Neural cell (in vitro differentiated cells): ENCODE results near the gene UBASH3B. TPM values are rescaled to one million over a fixed set of nuclear protein-coding genes. Genes with fewer than 3 reads are reported as not detected.

Source experiments
- H2AFZ ChIP-seq: fragments of 200-600, 300-800 bp; sonication (generic), shearing (Covaris generic); 2 replicates; pipeline ENCODE4 v1.6.0; 2014; ENCODE audit warnings: low read depth, mild to moderate bottlenecking, antibody characterized with exemption, low read length, moderate library complexity
- H3F3A ChIP-seq: fragments of 200-600 bp; shearing (Covaris generic); 2 replicates; pipeline ENCODE4 v1.6.1; 2016; ENCODE audit warnings: mild to moderate bottlenecking, moderate library complexity, mixed read lengths, antibody characterized with exemption, low read length; ENCODE audit not compliant: insufficient read depth, poor library complexity, severe bottlenecking
- H3K27ac ChIP-seq: fragments of 200-600, 300-800 bp; sonication (generic), shearing (Covaris generic); 2 replicates; pipeline ENCODE4 v1.5.1; 2014; ENCODE audit warnings: mild to moderate bottlenecking, low read length, moderate library complexity
- H3K27me3 ChIP-seq: fragments of 300-800, 200-600 bp; sonication (generic), shearing (Covaris generic); 2 replicates; pipeline ENCODE4 v1.6.0; 2014; ENCODE audit warnings: mild to moderate bottlenecking, low read depth, low read length, moderate library complexity; ENCODE audit not compliant: insufficient read depth
- H3K36me3 ChIP-seq: fragments of 300-800, 200-600 bp; sonication (generic), shearing (Covaris generic); 2 replicates; pipeline ENCODE4 v1.5.1; 2014; ENCODE audit warnings: mild to moderate bottlenecking, antibody characterized with exemption, low read length, moderate library complexity; ENCODE audit not compliant: insufficient read depth
- H3K4me2 ChIP-seq: fragments of 300-800, 200-600 bp; sonication (generic), shearing (Covaris generic); 2 replicates; pipeline ENCODE4 v1.6.0; 2014; ENCODE audit warnings: mild to moderate bottlenecking, low read length
- H3K4me3 ChIP-seq: fragments of 300-800, 200-600 bp; sonication (generic), shearing (Covaris generic); 2 replicates; pipeline ENCODE4 v1.5.1; 2014; ENCODE audit warnings: mild to moderate bottlenecking, low read length, moderate library complexity
- H3K79me2 ChIP-seq: fragments of 200-600 bp; shearing (Covaris generic); replicated peaks from 2 replicates; pipeline ENCODE4 v1.6.0; 2014; ENCODE audit warnings: mild to moderate bottlenecking, low read length, moderate library complexity; ENCODE audit not compliant: insufficient read depth
- H3K9ac ChIP-seq: fragments of 300-800, 200-600 bp; sonication (generic), shearing (Covaris generic); 2 replicates; pipeline ENCODE4 v1.6.1; 2016; ENCODE audit warnings: mild to moderate bottlenecking, low read length, mixed read lengths
- H3K9me2 ChIP-seq: fragments of 200-600 bp; shearing (Covaris generic); 2 replicates; pipeline ENCODE4 v1.6.1; 2016; ENCODE audit warnings: mild to moderate bottlenecking, low read length, mixed read lengths; ENCODE audit not compliant: insufficient read depth
- H3K9me3 ChIP-seq: fragments of 200-600, 300-800 bp; sonication (generic), shearing (Covaris generic); 2 replicates; pipeline ENCODE4 v1.6.1; 2016; ENCODE audit warnings: mild to moderate bottlenecking, mixed run types, low read length, moderate library complexity, mixed read lengths
- H4K20me1 ChIP-seq: fragments of 200-600 bp; shearing (Covaris generic); 2 replicates; pipeline ENCODE4 v1.6.1; 2016; ENCODE audit warnings: mild to moderate bottlenecking, mixed run types; ENCODE audit not compliant: insufficient read depth
- CTCF ChIP-seq: fragments of 450-650 bp; IDR thresholded peaks from 2 replicates; pipeline ENCODE4 v1.5.1; 2014; ENCODE audit warnings: antibody characterized with exemption, mild to moderate bottlenecking, moderate library complexity; ENCODE audit not compliant: poor library complexity, severe bottlenecking
- EP300 ChIP-seq: fragments of 450-650 bp; conservative IDR thresholded peaks from 2 replicates; pipeline ENCODE4 v1.6.1; 2014; ENCODE audit warnings: antibody characterized with exemption, mild to moderate bottlenecking, moderate library complexity; ENCODE audit not compliant: poor library complexity, severe bottlenecking
- EZH2 ChIP-seq: fragments of 200-600, 300-800 bp; shearing (Covaris generic), sonication (generic); IDR thresholded peaks from 2 replicates; pipeline ENCODE4 v1.6.1; 2014; ENCODE audit warnings: antibody characterized with exemption, low read length, borderline replicate concordance, mild to moderate bottlenecking; ENCODE audit not compliant: insufficient read depth, poor library complexity, severe bottlenecking
- MXI1 ChIP-seq: fragments of 450-650 bp; conservative IDR thresholded peaks from 2 replicates; pipeline ENCODE4 v1.6.1; 2014; ENCODE audit warnings: antibody characterized with exemption, mild to moderate bottlenecking; ENCODE audit not compliant: poor library complexity, severe bottlenecking
- POLR2AphosphoS5 ChIP-seq: IDR thresholded peaks from 2 replicates; pipeline ENCODE4 v1.6.1; 2012
- RAD21 ChIP-seq: fragments of 450-650 bp; conservative IDR thresholded peaks from 2 replicates; pipeline ENCODE4 v1.6.1; 2014; ENCODE audit warnings: antibody characterized with exemption, mild to moderate bottlenecking, moderate library complexity
- REST ChIP-seq: IDR thresholded peaks from 2 replicates; pipeline ENCODE4 v1.6.1; 2012; ENCODE audit warnings: borderline replicate concordance
- SMC3 ChIP-seq: fragments of 450-650 bp; conservative IDR thresholded peaks from 2 replicates; pipeline ENCODE4 v1.6.1; 2014; ENCODE audit warnings: antibody characterized with exemption, mild to moderate bottlenecking, moderate library complexity; ENCODE audit not compliant: poor library complexity
- TAF1 ChIP-seq: IDR thresholded peaks from 2 replicates; pipeline ENCODE4 v1.6.1; 2012; ENCODE audit warnings: low read depth
- polyA plus RNA-seq: library from polyadenylated mRNA; depleted of rRNA; stranded (reverse); fragments of >200 nt; gene quantifications from 2 replicates; pipeline ENCODE4 v1.2.3, GENCODE V29; 2014

UBASH3B gene
- polyA plus RNA-seq, 1 donor from 2014 or later, result 4.2 TPM

DNA sequence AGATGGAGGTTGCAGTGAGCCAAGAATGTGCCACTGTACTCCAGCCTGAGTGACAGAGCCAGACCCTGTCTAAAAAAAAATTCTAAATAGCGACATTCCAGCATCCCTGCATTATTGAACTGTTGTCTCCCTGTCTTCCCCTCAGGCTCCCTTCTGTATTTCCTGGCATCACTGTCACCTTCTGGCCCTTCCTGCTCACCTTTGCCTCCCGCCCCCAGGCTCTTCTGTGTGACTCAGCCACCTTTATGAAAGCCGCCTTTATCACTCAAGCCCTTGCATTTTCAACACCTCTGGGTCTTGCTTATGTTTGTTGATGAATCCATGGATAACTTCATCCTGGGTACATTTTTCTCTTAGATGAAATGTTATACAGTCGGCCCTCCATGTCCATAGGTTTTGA, 21.1 kb downstream of the UBASH3B start:
- no peak overlapping the region for H2AFZ ChIP-seq
- H3K79me2 ChIP-seq, result no peaks in the 10 kb centered on the region
- H3K9ac ChIP-seq, result no peak overlapping the region
- no peak for TF ChIP-seq CTCF
- TF ChIP-seq MXI1, result no peak
- TF ChIP-seq TAF1, result no peak
- TF ChIP-seq REST, result no peak
- no peak for TF ChIP-seq POLR2AphosphoS5
- TF ChIP-seq RAD21, result no peak
- TF ChIP-seq EP300, result no peak
- no peak for TF ChIP-seq SMC3
- TF ChIP-seq EZH2, result no peak
- H3K27me3 ChIP-seq, result no peaks in the 10 kb centered on the region
- no peaks in the 10 kb centered on the region for H3K36me3 ChIP-seq
- no peak overlapping the region for H3K27ac ChIP-seq
- H3F3A ChIP-seq, result no peaks in the 10 kb centered on the region
- H3K4me2 ChIP-seq, result no peak overlapping the region
- no peak overlapping the region for H3K4me3 ChIP-seq
- no peaks in the 10 kb centered on the region for H4K20me1 ChIP-seq
- no peaks in the 10 kb centered on the region for H3K9me2 ChIP-seq
- H3K9me3 ChIP-seq, result no peaks in the 10 kb centered on the region

- Histone ChIP-seq H4K20me1 (no peaks in the 10 kb centered on the region), H3K27ac (no peak overlapping the region), H3K9me3 (no peaks in the 10 kb centered on the region), H3K9me2 (no peaks in the 10 kb centered on the region), H3K4me2 (no peak overlapping the region), H2AFZ (no peak overlapping the region), H3K79me2 (no peaks in the 10 kb centered on the region), H3K9ac (no peak overlapping the region), H3K27me3 (no peaks in the 10 kb centered on the region), H3K4me3 (no peak overlapping the region), H3F3A (no peaks in the 10 kb centered on the region), H3K36me3 (no peaks in the 10 kb centered on the region)
- TF ChIP-seq SMC3 (no peak), REST (no peak)
Measured at GRCh38 chr11:122677256-122677655, 21.7 kb downstream of the UBASH3B start.
